Lung (tissue), 12 donors: Measurements from ENCODE around the gene SPTB. TPM values are rescaled to one million over a fixed set of nuclear protein-coding genes. Genes with fewer than 3 reads are reported as not detected.

Experiments
- ATAC-seq: fragments of 200-7000 bp; cut with Tn5 transposase; one replicate; pipeline ENCODE4 v1.9.1; 2020; ENCODE audit warnings: moderate number of reproducible peaks; ENCODE audit not compliant: insufficient read depth, low FRiP score
- DNase-seq, 3 donors: peaks; one replicate each; pipeline ENCODE4 v3.0.0-alpha.2; 2013 to 2017
- H3K27ac ChIP-seq, 2 donors: one replicate each; pipeline ENCODE4 v1.5.1; 2013; ENCODE audit warnings: mild to moderate bottlenecking in 2 of 2, moderate library complexity in 2 of 2, control low read depth in 1 of 2, inconsistent platforms in 1 of 2, low read depth in 1 of 2, low read length in 1 of 2
- H3K27me3 ChIP-seq, 3 donors: one replicate each; pipeline ENCODE4 v1.5.1; 2013; ENCODE audit warnings: low read length in 2 of 3; ENCODE audit not compliant: control insufficient read depth in 3 of 3, insufficient read depth in 3 of 3
- H3K36me3 ChIP-seq, 4 donors: one replicate each; pipeline ENCODE4 v1.5.1; 2013; ENCODE audit warnings: low read length in 4 of 4, mild to moderate bottlenecking in 1 of 4, moderate library complexity in 1 of 4; ENCODE audit not compliant: control insufficient read depth in 4 of 4, insufficient read depth in 4 of 4
- H3K4me1 ChIP-seq, 5 donors: one replicate each; pipeline ENCODE4 v1.5.1; 2013; ENCODE audit warnings: low read length in 5 of 5, mild to moderate bottlenecking in 2 of 5, moderate library complexity in 1 of 5; ENCODE audit not compliant: control insufficient read depth in 5 of 5, insufficient read depth in 5 of 5
- H3K4me3 ChIP-seq: one replicate; pipeline ENCODE4 v1.5.1; 2013; ENCODE audit warnings: mild to moderate bottlenecking, control low read depth, moderate library complexity
- H3K9ac ChIP-seq, 2 donors: one replicate each; pipeline ENCODE4 v1.5.1; 2013; ENCODE audit warnings: low read length in 2 of 2, control low read depth in 1 of 2; ENCODE audit not compliant: insufficient read depth in 1 of 2
- H3K9me3 ChIP-seq, 4 donors: one replicate each; pipeline ENCODE4 v1.5.1; 2013; ENCODE audit warnings: low read length in 3 of 4, mild to moderate bottlenecking in 1 of 4, moderate library complexity in 1 of 4; ENCODE audit not compliant: control insufficient read depth in 4 of 4, insufficient read depth in 3 of 4
- CTCF ChIP-seq: IDR thresholded peaks from 2 replicates; pipeline ENCODE4 v1.5.1; 2012; ENCODE audit warnings: mild to moderate bottlenecking; ENCODE audit errors: control extremely low read depth, extremely low read depth
- WGBS, 2 donors: extraction: QIAGEN DNeasy Blood & Tissue Kit; methylation state at CpG; one replicate each; pipeline ENCODE4 v1.1.7; 2013; 5-methylcytosine and 5-hydroxymethylcytosine counted together
- polyA plus RNA-seq, 2 donors: library from polyadenylated mRNA; stranded (reverse); fragments of 200-250 nt; gene quantifications; one replicate each; pipeline ENCODE4 v1.2.1, GENCODE V29; 2013
- total RNA-seq, 2 donors: library from RNA; depleted of rRNA in 1 of 2; stranded (reverse); fragments of >200 nt in 1 of 2; gene quantifications; one replicate each; pipeline ENCODE4 v1.2.1, GENCODE V29; 2014 to 2021
- donor health status: control.
- donor health status: control.
- donor health status: Bipolar disorder and iron deficiency.
- donor health status: healthy.
- donor health status: DM: yes; HTN: yes; CAD: no.

Gene SPTB
- total and polyA plus RNA-seq, 4 donors, result 1.2 to 11.5 (median 2.1) TPM

DNA sequence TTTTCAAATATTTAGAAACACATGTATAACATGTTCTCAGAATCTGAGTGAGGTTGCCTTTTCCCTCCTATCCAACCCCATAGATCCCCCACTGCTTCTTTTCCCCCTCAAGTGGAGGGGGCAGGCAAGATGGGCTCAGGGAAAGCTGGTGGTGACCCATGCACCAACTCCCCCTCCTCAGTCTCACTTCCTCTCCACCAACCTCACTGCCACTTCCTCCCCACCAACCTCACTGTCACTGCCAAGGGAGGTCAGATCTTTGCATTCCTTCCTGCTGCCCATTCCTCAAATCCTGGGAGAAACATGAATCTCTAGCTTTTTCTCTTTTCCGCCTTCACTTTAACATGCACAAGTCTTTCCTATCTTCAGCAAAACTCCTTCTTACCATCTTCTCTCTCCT, 48.7 kb downstream of the SPTB start:
- Histone ChIP-seq H3K4me3 (no peak overlapping the region), H3K36me3 (no peaks in the 10 kb centered on the region), H3K9me3 (peaks cover 0 to 2% (median 0%) of the 10 kb centered on the region in 4 donors), H3K27me3 (peaks cover 0 to 4% (median 0%) of the 10 kb centered on the region in 3 donors), H3K9ac (no peak overlapping the region), H3K4me1 (peaks cover 0 to 2% (median 0%) of the 10 kb centered on the region in 5 donors), H3K27ac (no peak overlapping the region)
- DNase-seq (no peak), ATAC-seq (no peak)
- no peak for TF ChIP-seq CTCF
- WGBS, 2 donors, result 80 to 99% methylated on average over 1 of the region's 1 CpG

- Histone ChIP-seq H3K9ac (no peak overlapping the region), H3K4me3 (no peak overlapping the region), H3K36me3 (no peaks in the 10 kb centered on the region), H3K4me1 (peaks cover 0 to 3% (median 0%) of the 10 kb centered on the region in 5 donors), H3K27me3 (peaks cover 0 to 5% (median 4%) of the 10 kb centered on the region in 3 donors), H3K9me3 (no peaks in the 10 kb centered on the region), H3K27ac (no peak overlapping the region)
- no peak for TF ChIP-seq CTCF
- 76 to 93% methylated on average over 3 of the region's 3 CpGs for WGBS, 2 donors
- ATAC-seq (no peak), DNase-seq (no peak)
Observed at GRCh38 chr14:64828071-64828470, 51.6 kb downstream of the SPTB start.

GRCh38 chr14:64826845-64827244, 52.9 kb downstream of the SPTB start:
- DNase-seq, result no peak
- TF ChIP-seq CTCF, result no peak
- Histone ChIP-seq H3K36me3 (no peaks in the 10 kb centered on the region), H3K27ac (peak overlapping the region in 1 of 2 donors; percentile 50), H3K4me1 (peaks cover 0 to 3% (median 0%) of the 10 kb centered on the region in 5 donors), H3K4me3 (no peak overlapping the region), H3K27me3 (peaks cover 0 to 5% (median 4%) of the 10 kb centered on the region in 3 donors), H3K9me3 (no peaks in the 10 kb centered on the region), H3K9ac (no peak overlapping the region)
- 50 to 75% methylated on average over 6 of the region's 6 CpGs for WGBS, 2 donors
- ATAC-seq, result no peak

DNA sequence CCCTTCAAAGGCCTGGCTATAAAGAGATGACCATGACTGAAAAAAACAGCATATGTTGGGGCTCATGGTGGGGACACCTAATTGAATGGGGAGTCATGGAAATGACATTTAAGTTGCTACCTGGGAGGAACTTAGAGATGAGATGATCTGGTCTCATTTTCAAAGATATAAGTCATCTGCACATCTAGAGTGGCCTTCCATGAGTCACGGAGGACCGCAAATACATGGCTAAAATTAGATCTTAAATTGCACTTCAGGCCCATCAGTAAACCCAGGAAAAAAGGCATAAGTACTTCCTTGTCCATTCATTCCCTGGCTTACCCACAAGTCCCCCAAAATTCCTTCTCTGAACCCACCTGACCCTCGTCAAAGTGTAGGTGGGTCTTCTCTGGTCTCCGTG, 53.4 kb downstream of the SPTB start:
- Histone ChIP-seq H3K4me3 (no peak overlapping the region), H3K9ac (no peak overlapping the region), H3K4me1 (peaks cover 0 to 3% (median 0%) of the 10 kb centered on the region in 5 donors), H3K36me3 (no peaks in the 10 kb centered on the region), H3K27ac (peak overlapping the region in 1 of 2 donors; percentile 85), H3K27me3 (peaks cover 0 to 5% (median 4%) of the 10 kb centered on the region in 3 donors), H3K9me3 (no peaks in the 10 kb centered on the region)
- DNase-seq (no peak), ATAC-seq (no peak)
- TF ChIP-seq CTCF, result no peak
- WGBS, 2 donors, result 70 to 81% methylated on average over 4 of the region's 4 CpGs
